Small intestine (tissue), 7 donors: ENCODE measurements around the gene SLC25A47. TPM values are rescaled to one million over a fixed set of nuclear protein-coding genes. Genes with fewer than 3 reads are reported as not detected.
A peak's percentile ranks its signal among the peaks of the same experiment; 100 is the strongest.
"Not testable (repeated sequence)": the region's sequence is repeated elsewhere in the genome, so short reads cannot be mapped to it uniquely, and the experiment has no call there.

Source experiments
- DNase-seq, 2 donors: peaks; one replicate each; pipeline versions ENCODE4 v3.0.0 to v3.0.0-alpha.2; 2013
- FAIRE-seq: peaks from 2 replicates; lab custom pipeline; 2012; peaks lifted over from hg19 to GRCh38; lab: Jason Lieb, UNC
- H3K27ac ChIP-seq, 3 donors: one replicate each; pipeline ENCODE4 v1.5.1; 2013; ENCODE audit warnings: low read length in 2 of 3, mild to moderate bottlenecking in 2 of 3, control low read depth in 1 of 3, inconsistent platforms in 1 of 3, low read depth in 1 of 3, moderate library complexity in 1 of 3
- H3K27me3 ChIP-seq, 3 donors: one replicate each; pipeline ENCODE4 v1.6.1; 2013; ENCODE audit warnings: low read length in 3 of 3, inconsistent platforms in 1 of 3; ENCODE audit not compliant: control insufficient read depth in 3 of 3, insufficient read depth in 3 of 3
- H3K36me3 ChIP-seq, 3 donors: one replicate each; pipeline ENCODE4 v1.6.1; 2013; ENCODE audit warnings: low read length in 3 of 3, inconsistent platforms in 1 of 3, low read depth in 1 of 3, mild to moderate bottlenecking in 1 of 3, moderate library complexity in 1 of 3; ENCODE audit not compliant: control insufficient read depth in 3 of 3, insufficient read depth in 2 of 3
- H3K4me1 ChIP-seq, 3 donors: one replicate each; pipeline ENCODE4 v1.6.1; 2013; ENCODE audit warnings: low read length in 2 of 3, inconsistent platforms in 1 of 3, low read depth in 1 of 3, mild to moderate bottlenecking in 1 of 3, moderate library complexity in 1 of 3; ENCODE audit not compliant: control insufficient read depth in 3 of 3, insufficient read depth in 2 of 3
- H3K4me3 ChIP-seq, 3 donors: one replicate each; pipeline ENCODE4 v1.5.1; 2013; ENCODE audit warnings: low read length in 3 of 3, control low read depth in 1 of 3, inconsistent platforms in 1 of 3, low read depth in 1 of 3, mild to moderate bottlenecking in 1 of 3, moderate library complexity in 1 of 3
- H3K9me3 ChIP-seq, 2 donors: one replicate each; pipeline ENCODE4 v1.6.1; 2013; ENCODE audit warnings: low read depth in 1 of 2, low read length in 1 of 2; ENCODE audit not compliant: control insufficient read depth in 2 of 2, insufficient read depth in 1 of 2
- WGBS, 3 donors: extraction: QIAGEN DNeasy Blood & Tissue Kit; methylation state at CpG; one replicate each; pipeline ENCODE4 v1.1.7; 2013; 5-methylcytosine and 5-hydroxymethylcytosine counted together
- polyA plus RNA-seq, 4 donors: library from polyadenylated mRNA; stranded (reverse) in 3 of 4; unstranded in 1 of 4; fragments of 200-250 nt in 3 of 4; fragments of 120-200 nt in 1 of 4; gene quantifications; one replicate each; pipeline versions ENCODE4 v1.2.1 to v1.2.3, GENCODE V29; 2013
- donor health status: healthy with polysubstance abuse.
- donor health status: control.
- donor health status: control.
- donor health status: Bipolar disorder and iron deficiency.
- donor health status: healthy.

Gene SLC25A47
- polyA plus RNA-seq, 4 donors = 0.38 to 1.6 (median 0.80) TPM

DNA sequence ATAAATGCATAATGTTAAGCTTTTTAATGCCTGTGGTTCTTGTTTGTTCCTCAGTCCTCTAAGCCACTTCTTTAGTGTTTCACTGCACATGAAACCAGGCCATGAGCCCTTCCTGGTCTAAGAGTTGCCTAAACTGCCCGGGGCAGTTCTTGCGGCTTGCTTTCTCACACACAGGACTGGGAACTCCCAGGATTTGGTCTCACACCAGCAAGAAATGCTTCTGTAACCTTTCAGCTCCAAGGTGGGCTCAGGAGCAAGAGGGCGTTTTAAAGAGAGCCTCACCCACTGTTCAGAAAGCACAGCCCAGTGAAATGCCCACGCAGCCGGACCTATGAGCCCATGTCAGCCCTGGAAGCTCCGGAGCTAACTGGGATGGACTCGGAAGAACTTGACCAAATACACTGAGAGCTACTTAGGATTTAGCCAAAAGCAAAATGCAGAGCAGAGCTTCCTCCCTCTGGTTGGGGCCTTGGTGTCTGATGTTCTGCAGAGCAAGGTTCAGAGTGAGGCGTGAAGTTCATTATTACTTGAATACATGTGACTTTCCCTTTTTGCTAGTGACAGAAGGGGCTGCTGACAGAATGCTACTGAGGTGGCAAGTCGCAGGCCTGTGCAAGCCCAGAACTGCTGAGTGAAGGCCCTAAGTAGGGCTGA, 40.2 kb upstream of the SLC25A47 start:
- DNase-seq (no peak), FAIRE-seq (no peak)
- Histone ChIP-seq H3K27ac (no peak overlapping the region), H3K4me3 (no peak overlapping the region), H3K9me3 (no peaks in the 10 kb centered on the region), H3K4me1 (peaks cover 0 to 17% (median 2%) of the 10 kb centered on the region in 3 donors), H3K27me3 (no peaks in the 10 kb centered on the region), H3K36me3 (peaks cover 0 to 32% (median 0%) of the 10 kb centered on the region in 3 donors)
- WGBS, 3 donors = 83 to 89% (median 89%) methylated on average over 9 of the region's 9 CpGs

GRCh38 chr14:100283436-100283835, 39.7 kb upstream of the SLC25A47 start:
- 93 to 95% (median 93%) methylated on average over 9 of the region's 9 CpGs for WGBS, 3 donors
- H3K36me3 ChIP-seq = peaks cover 0 to 32% (median 0%) of the 10 kb centered on the region in 3 donors
- not testable (repeated sequence) for H3K4me3 ChIP-seq, H3K27me3 ChIP-seq, H3K27ac ChIP-seq, DNase-seq, H3K9me3 ChIP-seq, FAIRE-seq
- H3K4me1 ChIP-seq = peaks cover 0 to 17% (median 2%) of the 10 kb centered on the region in 3 donors

DNA sequence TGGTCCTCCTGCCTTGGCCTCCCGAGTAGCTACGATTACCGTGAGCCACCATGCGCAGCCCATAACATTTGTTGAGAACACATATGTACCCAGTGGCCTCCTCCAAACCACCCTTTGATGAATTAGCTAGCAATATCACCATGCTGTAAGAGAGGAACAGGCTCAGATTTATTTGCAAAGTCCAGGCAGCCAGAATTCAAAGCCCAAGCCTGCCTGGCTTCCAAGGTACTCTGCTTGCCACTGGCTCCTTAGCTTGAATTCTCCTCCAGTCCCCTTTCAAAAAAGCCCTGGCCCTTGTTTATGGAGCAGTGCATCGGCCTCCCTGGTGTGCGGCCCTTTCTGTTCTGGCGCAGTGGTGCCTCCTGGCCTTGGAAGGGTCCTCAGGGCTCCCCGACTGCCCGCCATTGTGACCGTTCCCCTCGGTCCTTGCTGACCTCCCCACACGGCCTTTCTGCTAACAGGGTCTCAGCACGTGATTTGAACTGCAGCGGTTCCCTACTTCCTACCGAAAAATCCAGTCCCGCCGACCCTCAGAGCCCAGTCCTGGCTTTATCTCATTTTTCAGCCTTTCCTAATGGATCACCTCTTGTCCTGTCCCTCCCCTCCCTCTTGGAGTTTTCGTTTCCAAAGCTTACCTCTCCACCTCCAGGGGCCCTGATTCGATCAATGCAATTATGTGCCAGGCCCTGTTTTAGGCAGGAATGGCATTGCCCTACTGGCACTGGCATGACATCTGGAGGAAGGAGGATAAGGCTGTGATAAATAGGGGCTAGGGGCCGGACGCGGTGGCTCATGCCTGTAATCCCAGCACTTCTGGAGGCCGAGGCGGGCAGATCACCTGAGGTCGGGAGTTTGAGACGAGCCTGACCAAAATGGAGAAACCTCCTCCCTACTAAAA, 38.9 kb upstream of the SLC25A47 start:
- no peak for FAIRE-seq
- H3K27ac ChIP-seq = peak overlapping the region in 1 of 3 donors; percentile 25
- H3K36me3 ChIP-seq = peaks cover 0 to 35% (median 0%) of the 10 kb centered on the region in 3 donors
- no peaks in the 10 kb centered on the region for H3K9me3 ChIP-seq
- no peak for DNase-seq
- H3K27me3 ChIP-seq = no peaks in the 10 kb centered on the region
- 65% methylated on average over 26 of the region's 26 CpGs for WGBS, 3 donors
- peaks cover 0 to 17% (median 0%) of the 10 kb centered on the region in 3 donors for H3K4me1 ChIP-seq
- H3K4me3 ChIP-seq = peak overlapping the region in 1 of 3 donors; percentile 61

DNA sequence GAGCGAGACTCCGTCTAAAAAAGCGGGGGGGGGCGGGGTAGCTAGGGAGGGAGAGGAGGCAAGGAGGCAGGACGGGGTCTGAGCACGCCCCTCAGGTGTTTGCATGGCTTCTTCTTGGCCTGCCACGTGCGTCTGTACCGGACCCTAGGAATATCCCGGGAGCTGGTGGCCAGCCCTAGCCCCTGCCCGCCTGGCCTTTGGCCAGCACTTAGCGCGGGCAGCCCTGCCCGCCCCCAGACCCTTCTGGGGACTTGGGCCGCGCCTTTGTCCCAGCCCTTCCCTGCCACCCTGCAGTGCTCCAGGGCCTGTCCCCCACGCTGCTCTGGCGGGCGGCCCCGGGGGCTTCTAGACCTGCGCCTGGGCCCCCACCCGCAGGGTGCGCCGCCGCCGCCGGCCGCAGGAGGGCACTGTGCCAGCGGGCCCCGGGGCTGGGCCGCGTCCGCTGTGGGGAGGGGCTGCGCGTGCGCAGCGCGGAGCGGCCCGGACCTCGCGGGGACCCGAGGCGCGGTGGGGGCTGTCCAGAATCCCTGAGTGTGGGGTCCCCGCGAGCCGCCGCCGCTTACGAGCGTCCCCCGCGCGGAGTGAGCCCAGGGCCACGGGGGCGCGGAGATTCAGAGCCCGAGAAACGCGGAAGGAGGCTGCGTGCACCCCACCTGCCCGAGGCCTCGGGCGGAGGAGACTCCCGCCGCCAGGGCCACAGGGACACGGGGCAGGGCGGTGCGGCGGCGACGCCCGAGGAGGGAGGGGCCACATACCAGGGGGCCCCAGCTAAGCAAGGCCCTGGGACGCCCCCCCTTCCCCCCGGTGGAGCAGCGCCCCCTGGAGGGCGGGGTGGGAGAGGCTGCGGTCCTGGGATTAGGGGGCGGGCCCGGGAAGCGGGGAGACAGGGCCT, 37.9 kb upstream of the SLC25A47 start:
- H3K9me3 ChIP-seq = no peaks in the 10 kb centered on the region
- WGBS, 3 donors = 1% methylated on average over 48 to 82 of the region's 82 CpGs
- no peak for FAIRE-seq

GRCh38 chr14:100285913-100286400, 37.2 kb upstream of the SLC25A47 start:
- Histone ChIP-seq H3K4me3 (peak overlapping the region in 2 of 3 donors; percentile 61 to 81), H3K27me3 (no peaks in the 10 kb centered on the region), H3K9me3 (no peaks in the 10 kb centered on the region), H3K27ac (peak overlapping the region in 2 of 3 donors; percentile 83 to 86), H3K4me1 (peaks cover 0 to 25% (median 0%) of the 10 kb centered on the region in 3 donors), H3K36me3 (peaks cover 0 to 34% (median 0%) of the 10 kb centered on the region in 3 donors)
- DNase-seq (no peak), FAIRE-seq (no peak)
- WGBS, 3 donors = 21 to 38% (median 34%) methylated on average over 4 to 13 of the region's 13 CpGs

More for the DNA sequence above, 37.9 kb upstream of the SLC25A47 start:
- peak overlapping the region; percentile 61 to 81 (median 66) for H3K4me3 ChIP-seq
- peak overlapping the region; percentile 79 to 86 (median 83) for H3K27ac ChIP-seq
- H3K4me1 ChIP-seq = peaks cover 0 to 18% (median 0%) of the 10 kb centered on the region in 3 donors
- peaks cover 0 to 31% (median 0%) of the 10 kb centered on the region in 3 donors for H3K36me3 ChIP-seq
- H3K27me3 ChIP-seq = no peaks in the 10 kb centered on the region
- peak; percentile 65 to 90 for DNase-seq

DNA sequence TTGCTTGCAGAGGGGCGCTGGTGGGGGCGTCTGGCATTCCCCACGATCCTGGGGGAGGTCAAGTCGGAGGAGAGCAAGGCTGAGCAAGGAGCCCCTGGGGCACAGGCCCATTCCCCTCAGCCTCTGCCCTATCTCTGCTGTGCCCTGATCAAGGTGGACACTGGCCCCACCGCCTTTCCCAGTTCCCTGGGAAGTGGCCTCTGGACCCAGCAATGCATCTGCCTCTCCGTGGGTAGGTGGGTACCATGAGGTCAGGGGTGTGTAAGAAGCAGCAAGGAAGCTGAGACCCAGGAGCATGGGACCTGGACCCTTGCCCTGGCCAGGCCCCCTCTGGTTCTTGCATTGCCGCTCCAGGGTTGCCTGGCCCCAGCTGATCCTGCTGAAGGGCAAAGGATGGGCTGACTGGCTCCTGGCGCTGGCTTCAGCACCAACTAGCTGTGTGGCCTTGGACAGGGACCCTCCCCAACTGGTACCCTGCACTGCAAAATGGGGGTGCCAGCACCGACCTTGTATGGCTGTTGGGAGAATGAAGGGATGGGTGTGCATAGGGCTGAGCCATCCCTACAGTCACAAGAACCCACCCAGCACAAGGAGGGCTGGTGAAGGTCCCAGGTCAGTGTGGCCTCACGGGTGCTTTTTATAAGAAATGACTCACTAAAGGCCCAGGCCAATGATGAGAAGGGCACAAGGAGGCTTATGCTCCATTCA, 36.5 kb upstream of the SLC25A47 start:
- Histone ChIP-seq H3K4me3 (no peak overlapping the region), H3K36me3 (peaks cover 0 to 34% (median 0%) of the 10 kb centered on the region in 3 donors), H3K27ac (no peak overlapping the region), H3K4me1 (peaks cover 0 to 29% (median 0%) of the 10 kb centered on the region in 3 donors), H3K9me3 (no peaks in the 10 kb centered on the region), H3K27me3 (no peaks in the 10 kb centered on the region)
- WGBS, 3 donors = 61 to 74% (median 69%) methylated on average over 7 to 10 of the region's 10 CpGs
- no peak for FAIRE-seq
- no peak for DNase-seq

GRCh38 chr14:100287202-100287997, 35.7 kb upstream of the SLC25A47 start:
- H3K27me3 ChIP-seq = no peaks in the 10 kb centered on the region
- no peak for DNase-seq
- H3K4me3 ChIP-seq = no peak overlapping the region
- no peak overlapping the region for H3K27ac ChIP-seq
- H3K4me1 ChIP-seq = peaks cover 0 to 29% (median 0%) of the 10 kb centered on the region in 3 donors
- peaks cover 0 to 35% (median 2%) of the 10 kb centered on the region in 3 donors for H3K36me3 ChIP-seq
- WGBS, 3 donors = 68 to 75% (median 73%) methylated on average over 12 of the region's 12 CpGs
- H3K9me3 ChIP-seq = no peaks in the 10 kb centered on the region
- no peak for FAIRE-seq
